OCI-LY3 (cell line): Measurements from ENCODE around the gene ZSCAN5B.
A peak's percentile ranks its signal among the peaks of the same experiment; 100 is the strongest.

Experiments
- H2AFZ ChIP-seq: fragments of 200-600, 300-600 bp; shearing (Covaris generic); 2 replicates; pipeline ENCODE4 v1.6.0; 2014; ENCODE audit warnings: antibody characterized with exemption, low read depth, low read length
- H3K27ac ChIP-seq: fragments of 200-600, 300-600 bp; sonication (generic); 2 replicates; pipeline ENCODE4 v1.5.1; 2014; ENCODE audit warnings: mild to moderate bottlenecking, low read length, moderate library complexity, mixed read lengths
- H3K27me3 ChIP-seq: fragments of 200-600, 300-600 bp; sonication (generic); 2 replicates; pipeline ENCODE4 v1.6.1; 2014; ENCODE audit warnings: low read depth, low read length, mixed read lengths
- H3K36me3 ChIP-seq: fragments of 200-600, 300-600 bp; sonication (generic); replicated peaks from 2 replicates; pipeline ENCODE3; 2014; ENCODE audit warnings: low read depth, low read length, mixed read lengths
- H3K4me1 ChIP-seq: fragments of 300-600, 200-600 bp; sonication (generic); 2 replicates; pipeline ENCODE4 v1.6.1; 2014; ENCODE audit warnings: low read length, mixed read lengths
- H3K4me2 ChIP-seq: fragments of 200-600, 300-600 bp; sonication (generic); 2 replicates; pipeline ENCODE4 v1.6.1; 2014; ENCODE audit warnings: low read length, mixed read lengths
- H3K4me3 ChIP-seq: fragments of 300-600, 200-600 bp; sonication (generic); 2 replicates; pipeline ENCODE4 v1.5.1; 2014; ENCODE audit warnings: antibody characterized with exemption, mild to moderate bottlenecking, low read length, moderate library complexity
- H3K79me2 ChIP-seq: fragments of 300-600, 200-600 bp; shearing (Covaris generic); 2 replicates; pipeline ENCODE4 v1.6.1; 2014; ENCODE audit warnings: mild to moderate bottlenecking, low read length, mixed read lengths
- H3K9ac ChIP-seq: fragments of 300-600, 200-600 bp; shearing (Covaris generic); 2 replicates; pipeline ENCODE4 v1.6.0; 2014; ENCODE audit warnings: mild to moderate bottlenecking, low read length, moderate library complexity
- H3K9me3 ChIP-seq: fragments of 200-600, 300-600 bp; shearing (Covaris generic); 2 replicates; pipeline ENCODE4 v1.6.1; 2014; ENCODE audit warnings: low read length, mixed read lengths; ENCODE audit not compliant: insufficient read depth
- H4K20me1 ChIP-seq: fragments of 200-600, 300-600 bp; sonication (generic); 2 replicates; pipeline ENCODE4 v1.6.1; 2016; ENCODE audit warnings: low read length, mixed read lengths; ENCODE audit not compliant: insufficient read depth
- CTCF ChIP-seq: fragments of 200-600, 300-600 bp; sonication (generic); IDR thresholded peaks from 2 replicates; pipeline ENCODE4 v1.5.1; 2014; ENCODE audit warnings: antibody characterized with exemption, low read length, low read depth
- EZH2phosphoT487 ChIP-seq: fragments of 200-600 bp; shearing (Covaris generic); IDR thresholded peaks from 2 replicates; pipeline ENCODE4 v1.6.1; 2018; ENCODE audit warnings: antibody characterized with exemption, mixed run types, low read depth

ZSCAN5B gene

GRCh38 chr19:56141417-56141993 lies 56.1 kb downstream of the ZSCAN5B start:
- Histone ChIP-seq H3K4me1 (peaks cover 18% of the 10 kb centered on the region), H3K4me3 (peak overlapping the region; percentile 90), H3K9me3 (no peaks in the 10 kb centered on the region), H3K4me2 (peak overlapping the region; percentile 66), H3K36me3 (peaks cover 8% of the 10 kb centered on the region), H4K20me1 (no peaks in the 10 kb centered on the region), H3K27ac (peak overlapping the region; percentile 78), H3K9ac (peak overlapping the region; percentile 75), H2AFZ (no peak overlapping the region), H3K27me3 (no peaks in the 10 kb centered on the region), H3K79me2 (peaks cover 53% of the 10 kb centered on the region)
- TF ChIP-seq EZH2phosphoT487, result no peak
- TF ChIP-seq CTCF, result no peak

DNA sequence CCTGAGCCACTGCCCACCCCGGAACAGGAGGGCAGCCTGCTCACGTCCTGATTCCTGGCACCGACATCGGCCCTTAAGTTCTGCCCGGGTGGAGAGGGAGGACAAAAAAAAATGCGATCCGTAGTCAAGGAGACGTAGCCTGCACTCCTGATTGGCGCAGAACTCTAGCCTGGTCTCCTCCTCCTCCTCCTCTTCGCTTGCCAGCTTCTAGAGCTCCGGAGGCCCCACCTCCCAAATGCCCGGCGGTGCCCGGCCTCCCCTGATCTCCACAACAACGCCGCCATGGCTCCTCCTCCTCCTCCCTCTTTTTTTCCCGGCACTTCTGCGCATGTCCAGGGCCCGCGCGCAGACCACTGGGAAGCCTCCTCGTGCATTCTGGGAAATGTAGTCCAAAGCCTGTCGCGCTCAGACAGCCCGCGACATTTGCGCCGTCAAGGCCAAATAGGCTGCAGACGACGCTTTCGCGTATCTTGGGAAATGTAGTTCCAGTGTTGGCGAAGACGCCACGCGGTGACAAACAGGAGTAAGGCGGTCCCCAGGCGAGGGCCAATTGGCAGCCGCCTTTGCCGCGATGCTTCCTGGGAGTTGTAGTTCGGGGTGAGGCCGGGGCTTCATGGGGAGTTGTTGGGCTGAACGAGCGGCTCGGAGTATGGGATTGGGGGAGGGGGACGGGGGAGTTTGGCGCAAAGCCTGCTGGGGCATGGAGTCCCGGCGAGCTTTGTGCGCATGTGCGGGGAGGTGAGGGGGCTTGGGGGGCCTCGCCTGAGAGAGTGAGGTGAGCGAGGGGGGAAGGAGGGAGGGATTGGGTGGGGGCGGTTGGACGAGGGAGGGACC lies 56.8 kb downstream of the ZSCAN5B start, which contains the start of gene ZNF444:
ZNF444 (plus strand) TSS at position 705 of the 834 bp plus-strand sequence. CDS start 5,625 bp downstream, outside the sequence.
- no peaks in the 10 kb centered on the region for H3K9me3 ChIP-seq
- peak within 1 kb of the TSS; percentile 84 for H3K4me2 ChIP-seq
- H3K4me1 ChIP-seq, result peaks cover 18% of the 10 kb centered on the region
- H2AFZ ChIP-seq, result peak within 1 kb of the TSS; percentile 66; the same call in 1 of the 2 replicates
- peaks cover 8% of the 10 kb centered on the region for H3K36me3 ChIP-seq
- no peaks in the 10 kb centered on the region for H3K27me3 ChIP-seq
- H3K27ac ChIP-seq, result peak within 1 kb of the TSS; percentile 78
- H3K79me2 ChIP-seq, result peaks cover 49% of the 10 kb centered on the region
- peak within 1 kb of the TSS; percentile 90 for H3K4me3 ChIP-seq
- peak within 1 kb of the TSS; percentile 75 for H3K9ac ChIP-seq
- H4K20me1 ChIP-seq, result no peaks in the 10 kb centered on the region
- TF ChIP-seq CTCF (no peak), EZH2phosphoT487 (no peak)

DNA sequence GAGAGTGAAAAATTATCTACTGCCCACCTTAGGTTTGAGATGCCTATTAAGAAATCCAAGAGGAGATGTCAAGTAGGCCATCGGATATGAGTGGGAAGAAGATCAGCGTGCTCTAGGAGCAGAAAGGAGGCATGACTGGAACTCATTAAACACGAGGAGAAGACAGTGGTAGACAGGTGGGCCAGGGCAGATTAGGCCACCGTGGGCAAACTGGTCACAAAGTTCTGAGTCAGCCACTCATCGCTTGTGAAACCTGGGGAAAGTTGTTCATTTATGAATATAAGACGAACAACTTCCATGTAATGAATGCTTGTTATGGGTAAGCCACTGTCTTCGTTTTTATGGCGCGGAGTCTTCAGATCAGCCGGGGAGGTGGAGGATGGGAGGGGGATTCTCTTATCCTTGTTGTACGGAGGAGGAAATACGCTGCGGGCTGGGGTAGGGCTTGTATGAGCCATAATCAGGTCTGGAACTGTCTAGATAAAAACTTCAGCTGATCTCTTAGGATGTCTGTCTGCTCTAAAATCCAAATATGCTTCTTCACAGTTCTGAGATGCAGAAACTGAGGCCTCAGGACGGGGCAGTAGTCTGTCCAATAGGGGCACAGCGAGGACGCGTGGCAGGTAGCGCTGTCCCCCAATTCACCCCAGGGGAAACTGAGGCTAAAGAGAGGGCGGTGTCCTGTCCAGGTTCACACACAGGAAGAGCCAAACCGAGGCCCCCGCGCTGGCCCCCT lies 57.6 kb downstream of the ZSCAN5B start:
- Histone ChIP-seq H3K27ac (peak overlapping the region; percentile 78), H4K20me1 (no peaks in the 10 kb centered on the region)

More for the DNA sequence above, 57.6 kb downstream of the ZSCAN5B start:
- TF ChIP-seq CTCF (no peak), EZH2phosphoT487 (no peak)
- Histone ChIP-seq H3K9ac (peak overlapping the region; percentile 75), H3K27me3 (no peaks in the 10 kb centered on the region), H3K9me3 (no peaks in the 10 kb centered on the region), H3K4me1 (peaks cover 18% of the 10 kb centered on the region), H3K4me2 (peak overlapping the region; percentile 84), H2AFZ (peak overlapping the region; percentile 66; the same call in 1 of the 2 replicates), H3K4me3 (peak overlapping the region; percentile 90), H3K79me2 (peaks cover 42% of the 10 kb centered on the region), H3K36me3 (peaks cover 8% of the 10 kb centered on the region)
